Effector memory CD8-positive, alpha-beta T cell (primary cell): ENCODE measurements around the gene KRT33B.
A peak's percentile ranks its signal among the peaks of the same experiment; 100 is the strongest.

ENCODE experiments used
- ATAC-seq: fragments of 150-1000 bp; cut with Tn5 transposase; replicated peaks from 2 replicates; pipeline ENCODE4 v1.10.0; 2021; ENCODE audit warnings: mild to moderate bottlenecking, moderate library complexity
- DNase-seq, 3 experiments: peaks; one replicate each; pipeline ENCODE4 v3.0.0; 2021
- H3K27ac Mint-ChIP-seq, 2 donors: one replicate each; pipeline ENCODE4 v1.8.0; 2022; ENCODE audit warnings: mild to moderate bottlenecking in 2 of 2, mixed read lengths in 2 of 2, moderate library complexity in 2 of 2
- H3K27me3 Mint-ChIP-seq, 2 donors: one replicate each; pipeline ENCODE4 v1.8.0; 2022; ENCODE audit warnings: mixed read lengths in 2 of 2
- H3K36me3 Mint-ChIP-seq: one replicate; pipeline ENCODE4 v1.8.0; 2022; ENCODE audit warnings: mild to moderate bottlenecking, moderate library complexity, mixed read lengths; ENCODE audit not compliant: insufficient read depth
- H3K4me1 Mint-ChIP-seq, 2 donors: one replicate each; pipeline ENCODE4 v1.8.0; 2022; ENCODE audit warnings: low read depth in 2 of 2, mixed read lengths in 2 of 2
- H3K4me3 Mint-ChIP-seq, 2 donors: one replicate each; pipeline ENCODE4 v1.8.0; 2022; ENCODE audit warnings: mild to moderate bottlenecking in 2 of 2, mixed read lengths in 2 of 2, moderate library complexity in 2 of 2
- H3K9me3 Mint-ChIP-seq, 2 donors: one replicate each; pipeline ENCODE4 v1.8.0; 2022; ENCODE audit warnings: mixed read lengths in 2 of 2
- total RNA-seq, 9 experiments: gene quantifications; one replicate each; lab custom pipeline; 2026; lab: John Stamatoyannopoulos, UW

KRT33B gene
- 0 reads per million in 9 experiments for total RNA-seq

DNA sequence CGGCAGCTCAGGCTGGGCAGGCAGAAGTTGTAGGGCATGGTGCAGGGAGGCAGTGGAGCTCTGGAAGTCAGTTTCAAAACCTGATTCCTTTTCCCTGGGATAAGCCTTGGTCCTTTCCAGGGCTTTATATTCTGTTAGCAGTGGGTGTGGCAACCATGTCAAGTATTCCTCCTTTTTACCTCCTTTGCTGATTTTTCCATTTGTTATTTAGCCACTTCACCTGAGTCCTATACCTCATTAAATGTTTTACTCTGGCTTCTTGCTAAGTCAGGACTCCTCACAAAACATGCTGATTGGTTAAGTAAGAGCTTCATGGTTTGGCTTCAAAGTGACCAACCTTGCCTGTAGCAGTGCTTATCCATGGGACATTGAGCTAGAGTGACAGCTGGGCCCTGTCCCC is at the start of gene KRT33B:
Gene KRT33B, minus strand, starts transcription at position 101 of the 400 bp plus-strand sequence. Its CDS starts 63 bp downstream, at position 38.
- Mint-ChIP-seq H3K27ac (no peak within 1 kb of the TSS), H3K27me3 (peaks cover 0 to 7% of the 10 kb centered on the region in 2 donors), H3K4me3 (no peak within 1 kb of the TSS), H3K36me3 (no peaks in the 10 kb centered on the region), H3K4me1 (no peaks in the 10 kb centered on the region), H3K9me3 (peaks cover 0 to 3% of the 10 kb centered on the region in 2 donors)
- DNase-seq = no peak
- no peak for ATAC-seq

DNA sequence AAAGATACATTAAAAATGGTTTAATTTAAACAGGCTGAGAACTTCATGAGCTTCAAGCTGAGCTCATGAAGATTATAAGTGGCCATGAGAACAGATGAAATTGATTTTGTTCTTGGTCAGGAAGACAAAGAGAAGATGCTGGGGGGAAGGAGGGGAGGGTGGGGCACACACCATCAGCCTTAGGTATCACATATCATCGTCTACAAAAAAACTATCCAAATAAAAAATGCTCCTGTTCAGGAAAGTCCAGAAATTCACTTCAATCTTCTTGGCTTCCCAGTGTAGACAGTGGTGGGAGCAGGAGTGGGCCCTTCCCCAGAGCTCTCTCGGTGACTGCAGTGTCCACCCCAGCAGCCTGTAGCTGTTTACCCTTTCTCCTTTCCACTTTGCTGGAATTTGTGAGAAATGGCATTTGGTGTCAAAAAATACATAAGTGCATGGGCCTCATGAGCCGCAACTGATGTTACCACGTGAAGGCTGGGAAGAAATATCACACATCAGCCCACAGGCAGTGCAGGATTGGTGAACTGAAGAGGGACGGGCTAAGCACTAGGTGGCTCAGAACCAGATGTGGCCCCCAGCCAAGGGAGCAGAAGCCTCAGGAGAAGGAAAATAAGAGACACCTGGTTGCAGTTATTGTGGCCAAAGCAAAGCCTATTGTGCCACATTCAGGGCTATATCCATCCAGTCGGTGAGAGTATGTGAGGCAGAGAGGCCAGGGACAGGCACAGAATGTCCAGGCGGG is 48.7 kb upstream of the KRT33B start:
- H3K36me3 Mint-ChIP-seq = no peaks in the 10 kb centered on the region
- H3K27ac Mint-ChIP-seq = no peak overlapping the region
- H3K4me3 Mint-ChIP-seq = no peak overlapping the region
- ATAC-seq = no peak
- H3K27me3 Mint-ChIP-seq = peaks cover 14 to 19% of the 10 kb centered on the region in 2 donors
- no peaks in the 10 kb centered on the region for H3K9me3 Mint-ChIP-seq
- DNase-seq = no peak
- peaks cover 0 to 3% of the 10 kb centered on the region in 2 donors for H3K4me1 Mint-ChIP-seq

DNA sequence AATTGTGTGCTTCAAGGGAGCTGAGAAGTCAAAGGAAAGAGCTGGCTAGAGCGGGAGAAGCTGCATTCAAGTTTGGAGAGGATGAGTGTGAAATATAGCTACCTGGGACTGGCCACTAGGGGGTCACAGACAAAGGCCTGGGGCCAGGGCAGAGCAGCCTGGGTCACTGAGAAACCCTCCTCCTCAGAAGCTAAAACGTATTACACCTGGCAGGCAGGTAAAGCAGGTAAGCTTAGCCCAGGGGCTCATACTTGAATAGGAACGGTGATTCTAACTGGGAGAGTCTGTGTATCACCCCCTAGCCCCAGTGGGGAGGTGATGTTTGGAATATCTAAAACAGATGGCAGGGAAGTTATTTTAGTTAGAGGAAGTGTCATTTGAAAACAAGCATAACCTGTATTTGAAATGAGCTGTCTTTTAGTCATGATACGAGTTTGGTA is 48.0 kb upstream of the KRT33B start:
- Mint-ChIP-seq H3K4me3 (no peak overlapping the region), H3K4me1 (peaks cover 0 to 3% of the 10 kb centered on the region in 2 donors), H3K27ac (peak overlapping the region in 1 of 2 donors; percentile 44), H3K36me3 (no peaks in the 10 kb centered on the region), H3K27me3 (peaks cover 8 to 13% of the 10 kb centered on the region in 2 donors), H3K9me3 (no peaks in the 10 kb centered on the region)
- no peak for ATAC-seq
- no peak for DNase-seq

DNA sequence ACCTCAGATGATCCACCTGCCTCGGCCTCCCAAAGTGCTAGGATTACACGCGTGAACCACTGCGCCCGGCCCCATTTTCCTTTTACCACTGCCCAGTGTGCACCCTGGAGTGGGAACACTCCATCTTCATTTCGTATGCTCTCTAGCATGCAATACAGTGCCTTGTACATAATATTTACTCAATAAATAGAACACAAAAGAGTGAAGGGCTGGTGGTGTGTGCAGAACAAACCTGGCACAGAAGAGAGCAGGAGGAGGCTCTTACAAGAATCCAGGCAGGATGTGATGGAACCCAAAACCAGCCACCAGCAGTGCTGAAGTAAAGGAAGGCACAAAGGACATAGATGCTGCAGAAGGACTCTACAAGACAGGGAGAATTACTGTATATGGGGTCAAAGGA is 47.5 kb upstream of the KRT33B start:
- Mint-ChIP-seq H3K36me3 (no peaks in the 10 kb centered on the region), H3K4me1 (peaks cover 0 to 3% of the 10 kb centered on the region in 2 donors)

DNA sequence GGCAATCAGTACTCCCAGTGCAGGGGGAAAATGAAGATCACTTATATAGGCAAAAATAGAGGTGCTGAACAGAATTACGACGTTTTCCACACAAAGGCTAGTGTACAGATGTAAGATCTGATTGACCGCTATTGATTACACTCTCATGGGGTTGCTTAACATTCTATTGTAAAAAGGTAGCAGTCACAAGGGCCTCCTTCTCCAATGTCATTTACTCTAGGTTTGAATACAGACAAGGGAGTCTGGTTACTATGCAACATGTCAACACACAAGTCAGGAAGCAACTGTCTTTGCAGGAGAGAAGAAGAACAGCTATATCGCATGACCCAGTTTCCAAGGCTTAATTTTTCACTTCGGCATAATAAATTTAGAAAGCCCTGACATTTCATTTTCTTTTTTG is 46.9 kb upstream of the KRT33B start:
- no peaks in the 10 kb centered on the region for H3K9me3 Mint-ChIP-seq
- H3K27me3 Mint-ChIP-seq = peaks cover 8 to 11% of the 10 kb centered on the region in 2 donors
- ATAC-seq (peak; percentile 24), DNase-seq (no peak)
- no peak overlapping the region for H3K27ac Mint-ChIP-seq
- H3K4me3 Mint-ChIP-seq = no peak overlapping the region
- H3K36me3 Mint-ChIP-seq = no peaks in the 10 kb centered on the region
- peaks cover 0 to 3% of the 10 kb centered on the region in 2 donors for H3K4me1 Mint-ChIP-seq

More for the DNA sequence above, 47.5 kb upstream of the KRT33B start:
- DNase-seq = no peak
- ATAC-seq = no peak
- Mint-ChIP-seq H3K27ac (peak overlapping the region in 1 of 2 donors; percentile 44), H3K9me3 (no peaks in the 10 kb centered on the region), H3K4me3 (no peak overlapping the region), H3K27me3 (peaks cover 8 to 13% of the 10 kb centered on the region in 2 donors)

DNA sequence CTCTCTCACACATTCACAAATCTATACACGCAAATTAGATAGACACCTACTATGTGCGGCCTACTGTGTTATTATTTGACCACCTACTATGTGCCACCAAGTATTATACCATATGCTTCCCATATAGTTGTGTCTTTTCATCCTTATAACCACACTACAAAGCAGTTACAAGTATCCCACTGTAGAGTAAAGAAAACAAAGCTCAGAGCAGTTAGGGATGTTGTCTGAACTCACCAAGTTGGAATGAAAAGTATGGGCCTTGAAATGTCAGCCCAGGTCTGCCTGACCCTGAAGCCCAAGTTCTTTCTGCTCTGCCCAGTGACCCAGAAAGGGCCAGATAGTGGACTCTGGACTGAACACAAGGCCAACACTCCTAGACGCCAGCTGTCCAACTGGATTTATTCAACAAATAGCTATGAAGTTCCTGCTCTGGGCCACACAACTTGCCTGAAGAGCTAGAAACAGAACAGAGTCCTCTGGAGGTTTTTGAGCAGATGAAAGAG is 46.3 kb upstream of the KRT33B start:
- no peak overlapping the region for H3K27ac Mint-ChIP-seq
- no peak for ATAC-seq
- no peaks in the 10 kb centered on the region for H3K9me3 Mint-ChIP-seq
- no peak for DNase-seq
- H3K4me1 Mint-ChIP-seq = peaks cover 0 to 3% of the 10 kb centered on the region in 2 donors
- no peak overlapping the region for H3K4me3 Mint-ChIP-seq
- H3K27me3 Mint-ChIP-seq = peaks cover 7 to 13% of the 10 kb centered on the region in 2 donors
- H3K36me3 Mint-ChIP-seq = no peaks in the 10 kb centered on the region

DNA sequence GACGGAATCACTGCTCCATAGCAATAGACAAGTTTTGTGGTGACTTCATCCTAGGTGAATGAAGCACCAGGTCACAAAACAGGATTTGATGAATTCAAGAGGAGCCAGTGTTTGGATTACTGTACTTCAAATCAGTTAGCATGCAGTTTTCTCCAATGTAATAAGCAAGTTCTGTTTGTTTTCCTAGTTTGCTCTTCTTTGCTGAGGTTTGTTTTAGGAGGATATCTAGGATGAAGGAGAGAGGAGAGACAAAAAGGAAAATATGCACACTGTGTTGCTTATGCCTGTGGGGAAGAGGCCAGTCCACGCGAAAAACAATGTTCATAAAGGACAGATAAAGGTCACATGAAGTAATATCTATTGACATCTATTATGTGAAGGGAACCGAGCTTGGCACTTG is 45.8 kb upstream of the KRT33B start:
- DNase-seq = no peak
- Mint-ChIP-seq H3K4me3 (no peak overlapping the region), H3K9me3 (no peaks in the 10 kb centered on the region), H3K27me3 (peaks cover 2 to 13% of the 10 kb centered on the region in 2 donors), H3K27ac (no peak overlapping the region), H3K36me3 (no peaks in the 10 kb centered on the region), H3K4me1 (peaks cover 0 to 3% of the 10 kb centered on the region in 2 donors)
- no peak for ATAC-seq

DNA sequence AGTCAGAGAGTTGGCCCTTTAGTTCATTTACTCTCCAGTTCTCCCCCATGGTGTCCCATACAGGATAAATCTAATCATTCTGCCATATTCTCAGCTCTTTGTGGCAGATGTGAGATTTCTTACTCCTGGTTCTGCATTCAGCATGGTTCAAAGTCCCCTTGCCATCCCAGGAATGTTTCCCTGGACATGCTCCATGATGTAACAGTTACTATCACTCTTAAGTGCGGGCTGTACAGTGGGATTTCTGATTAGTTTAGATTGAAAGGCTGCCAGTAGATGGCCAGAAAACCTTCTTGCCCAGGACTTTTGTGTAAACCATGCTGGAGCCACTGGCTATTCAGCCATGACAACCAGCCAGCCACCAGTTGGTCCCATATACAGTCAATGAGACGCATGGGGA is 44.4 kb upstream of the KRT33B start:
- Mint-ChIP-seq H3K36me3 (no peaks in the 10 kb centered on the region), H3K27me3 (peaks cover 0 to 13% of the 10 kb centered on the region in 2 donors), H3K9me3 (no peaks in the 10 kb centered on the region), H3K27ac (no peak overlapping the region), H3K4me3 (no peak overlapping the region), H3K4me1 (peaks cover 2 to 4% of the 10 kb centered on the region in 2 donors)
- DNase-seq (no peak), ATAC-seq (no peak)

DNA sequence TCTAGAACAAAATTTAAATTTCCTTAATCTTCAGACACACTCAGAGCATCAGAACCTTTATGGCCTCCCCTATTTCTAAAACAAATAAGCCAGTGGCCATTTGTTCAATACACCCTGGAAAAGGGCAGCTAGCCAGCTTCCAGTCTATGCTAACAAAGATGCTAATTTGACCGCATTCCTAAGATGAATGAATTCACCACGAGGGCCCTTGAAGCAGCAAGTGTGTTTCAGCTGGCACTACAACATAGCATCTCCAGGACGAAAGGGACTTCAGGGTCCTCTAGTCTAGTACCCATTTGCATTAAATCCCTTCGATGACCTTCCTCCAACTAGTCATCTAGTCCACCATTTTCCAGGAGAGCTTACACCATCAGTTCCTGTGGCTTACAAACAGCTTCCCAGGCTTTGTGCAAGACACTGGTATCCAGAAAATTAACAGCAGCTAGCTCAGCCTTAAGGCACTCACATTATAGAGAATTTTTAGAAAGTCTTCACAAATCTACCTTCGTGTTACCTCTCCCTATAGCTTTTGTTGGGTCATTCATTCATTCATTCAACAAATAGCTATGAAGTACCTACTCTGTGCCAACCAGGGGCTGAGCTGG is 43.8 kb upstream of the KRT33B start:
- no peak overlapping the region for H3K4me3 Mint-ChIP-seq
- ATAC-seq (no peak), DNase-seq (no peak)
- no peak overlapping the region for H3K27ac Mint-ChIP-seq
- peaks cover 0 to 18% of the 10 kb centered on the region in 2 donors for H3K27me3 Mint-ChIP-seq
- peaks cover 5 to 10% of the 10 kb centered on the region in 2 donors for H3K4me1 Mint-ChIP-seq
- H3K9me3 Mint-ChIP-seq = no peaks in the 10 kb centered on the region
- H3K36me3 Mint-ChIP-seq = no peaks in the 10 kb centered on the region

DNA sequence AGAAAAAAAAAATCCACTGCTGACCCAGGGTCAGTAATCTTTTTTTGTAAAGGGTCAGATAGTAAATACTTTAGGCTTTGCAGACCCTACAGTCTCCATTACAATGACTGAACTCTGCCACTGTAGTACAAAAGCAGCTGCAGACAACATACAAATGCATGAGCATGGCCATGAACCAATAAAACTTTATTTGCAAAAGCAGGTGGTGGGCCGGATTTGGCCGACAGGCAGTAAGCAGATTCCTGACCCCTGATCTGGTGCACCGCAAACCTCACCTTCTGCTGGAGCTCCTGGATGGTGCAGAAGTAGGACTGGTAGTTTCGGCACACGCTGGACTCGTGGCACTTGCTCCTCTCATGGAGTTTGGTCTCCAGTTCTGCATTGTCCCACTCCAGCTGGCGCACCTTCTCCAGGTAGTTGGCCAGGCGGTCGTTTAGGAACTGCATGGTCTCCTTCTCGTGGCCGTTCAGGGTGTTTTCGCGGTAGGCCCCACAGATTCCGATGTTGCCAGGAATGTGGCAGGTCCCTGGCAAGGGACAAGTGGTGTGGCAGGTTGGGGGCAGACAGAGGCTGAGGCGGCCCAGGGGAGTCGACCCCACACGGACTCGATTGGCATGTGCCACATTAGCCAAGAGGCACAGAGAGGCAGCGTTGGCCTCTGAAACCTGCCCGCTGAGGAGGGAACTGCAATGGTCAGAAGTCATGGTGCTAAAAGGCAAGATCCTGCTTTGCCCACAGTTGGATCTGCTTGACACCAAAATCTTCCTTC is 41.6 kb upstream of the KRT33B start:
- Mint-ChIP-seq H3K9me3 (no peaks in the 10 kb centered on the region), H3K27ac (no peak overlapping the region), H3K27me3 (peaks cover 0 to 23% of the 10 kb centered on the region in 2 donors), H3K4me3 (no peak overlapping the region), H3K4me1 (peaks cover 5 to 11% of the 10 kb centered on the region in 2 donors), H3K36me3 (no peaks in the 10 kb centered on the region)
- ATAC-seq = no peak
- no peak for DNase-seq

DNA sequence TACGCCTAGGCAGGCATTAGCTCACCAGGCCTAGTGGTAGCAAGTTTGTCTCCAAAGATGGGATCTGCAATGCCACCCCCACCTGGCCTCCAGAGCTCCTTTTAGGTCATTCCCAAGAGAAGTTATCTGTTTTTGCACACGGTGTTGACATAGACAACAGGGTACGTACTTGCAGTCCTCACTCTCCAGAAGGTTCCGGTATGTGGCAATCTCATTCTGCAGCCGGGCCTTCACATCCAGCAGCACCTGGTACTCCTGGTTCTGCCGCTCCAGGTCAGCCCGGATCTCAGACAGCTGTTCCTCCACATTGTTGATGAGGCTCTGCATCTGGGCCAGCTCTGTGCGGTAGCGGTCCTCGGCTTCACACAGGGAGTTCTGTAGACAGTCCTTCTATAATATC is 37.6 kb upstream of the KRT33B start:
- Mint-ChIP-seq H3K27me3 (peaks cover 4 to 15% of the 10 kb centered on the region in 2 donors), H3K9me3 (no peaks in the 10 kb centered on the region), H3K36me3 (no peaks in the 10 kb centered on the region), H3K4me1 (peaks cover 17 to 31% of the 10 kb centered on the region in 2 donors), H3K27ac (no peak overlapping the region), H3K4me3 (no peak overlapping the region)
- ATAC-seq (no peak), DNase-seq (no peak)

DNA sequence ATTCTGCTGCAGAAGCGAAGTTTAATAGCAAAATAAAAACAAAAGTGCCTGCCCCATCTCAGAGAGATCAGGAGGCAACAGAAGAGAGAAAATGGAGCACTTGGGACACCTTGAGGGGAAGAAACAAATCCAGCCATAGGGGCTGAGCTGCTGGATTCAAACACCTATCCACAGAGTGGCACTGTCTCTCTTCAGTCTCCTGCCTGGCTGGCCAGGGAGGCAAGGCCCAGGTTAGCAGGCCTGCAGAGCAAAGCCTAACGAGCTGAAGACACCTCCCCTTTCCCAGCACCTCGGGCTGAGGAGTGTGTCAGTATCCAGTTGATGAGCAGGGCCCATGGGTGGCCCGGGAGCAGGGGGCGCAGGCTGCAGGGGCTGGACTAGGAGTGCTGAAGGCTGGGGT is 36.6 kb upstream of the KRT33B start:
- peaks cover 17 to 32% of the 10 kb centered on the region in 2 donors for H3K4me1 Mint-ChIP-seq

DNA sequence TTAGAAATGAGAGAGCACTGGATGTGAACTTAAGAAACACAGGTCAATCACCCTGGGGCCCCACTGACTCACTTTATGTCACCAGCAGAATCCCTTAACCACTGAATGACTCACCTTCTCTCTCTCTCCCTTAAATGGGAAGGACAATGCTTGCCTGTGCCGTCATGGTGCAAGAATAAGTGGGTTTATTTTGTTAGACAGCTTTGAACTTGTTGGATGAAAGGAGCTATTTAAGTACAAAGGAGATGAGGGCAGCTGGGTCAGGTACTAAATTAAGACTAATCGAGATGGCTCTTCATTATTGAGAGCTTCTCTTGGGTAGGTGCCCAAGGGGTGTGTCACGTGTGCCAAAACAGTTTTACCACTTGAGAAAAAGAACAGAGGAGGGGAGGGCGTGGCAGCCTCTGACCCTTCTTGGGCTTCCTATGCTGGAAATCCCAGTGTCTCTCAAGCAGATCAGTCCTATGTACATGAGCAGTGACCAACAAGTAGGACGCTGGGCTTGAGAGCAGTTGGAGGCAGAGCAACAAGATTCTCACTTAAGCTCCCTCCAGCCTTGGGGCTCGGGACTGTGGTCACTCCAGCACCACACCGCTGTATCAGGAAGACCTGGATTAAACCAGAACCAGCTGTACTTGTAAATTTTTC is 34.5 kb upstream of the KRT33B start:
- Mint-ChIP-seq H3K27ac (peak overlapping the region; percentile 29 to 59), H3K27me3 (peaks cover 6 to 10% of the 10 kb centered on the region in 2 donors), H3K4me3 (peak overlapping the region; percentile 4 to 28), H3K9me3 (no peaks in the 10 kb centered on the region), H3K36me3 (no peaks in the 10 kb centered on the region), H3K4me1 (peaks cover 17 to 33% of the 10 kb centered on the region in 2 donors)
- ATAC-seq (peak; percentile 85), DNase-seq (no peak)

More for the DNA sequence above, 36.6 kb upstream of the KRT33B start:
- H3K27me3 Mint-ChIP-seq = peaks cover 6 to 14% of the 10 kb centered on the region in 2 donors
- DNase-seq = no peak
- no peaks in the 10 kb centered on the region for H3K36me3 Mint-ChIP-seq
- ATAC-seq = no peak
- no peak overlapping the region for H3K4me3 Mint-ChIP-seq
- no peaks in the 10 kb centered on the region for H3K9me3 Mint-ChIP-seq
- H3K27ac Mint-ChIP-seq = peak overlapping the region in 1 of 2 donors; percentile 42
